T47D (cell line): ENCODE data around the gene KMO.

ENCODE experiments used
- DNase-seq, 2 experiments: peaks; one replicate each; pipeline versions ENCODE4 v3.0.0 to v3.0.0-alpha.2; 2011 to 2012; ENCODE audit warnings: low read depth in 1 of 2, low spot score in 1 of 2
- JUND ChIP-seq: IDR thresholded peaks from 2 replicates; pipeline ENCODE4 v1.6.1; 2012; ENCODE audit warnings: low read depth
- in situ Hi-C: cut with HindIII; loops from 2 replicates; pipeline ENCODE4 v1.10.0; 2016; ENCODE audit warnings: low sequenced_read_pairs, low pct_unique_long_range_greater_than_20kb

Gene KMO

DNA sequence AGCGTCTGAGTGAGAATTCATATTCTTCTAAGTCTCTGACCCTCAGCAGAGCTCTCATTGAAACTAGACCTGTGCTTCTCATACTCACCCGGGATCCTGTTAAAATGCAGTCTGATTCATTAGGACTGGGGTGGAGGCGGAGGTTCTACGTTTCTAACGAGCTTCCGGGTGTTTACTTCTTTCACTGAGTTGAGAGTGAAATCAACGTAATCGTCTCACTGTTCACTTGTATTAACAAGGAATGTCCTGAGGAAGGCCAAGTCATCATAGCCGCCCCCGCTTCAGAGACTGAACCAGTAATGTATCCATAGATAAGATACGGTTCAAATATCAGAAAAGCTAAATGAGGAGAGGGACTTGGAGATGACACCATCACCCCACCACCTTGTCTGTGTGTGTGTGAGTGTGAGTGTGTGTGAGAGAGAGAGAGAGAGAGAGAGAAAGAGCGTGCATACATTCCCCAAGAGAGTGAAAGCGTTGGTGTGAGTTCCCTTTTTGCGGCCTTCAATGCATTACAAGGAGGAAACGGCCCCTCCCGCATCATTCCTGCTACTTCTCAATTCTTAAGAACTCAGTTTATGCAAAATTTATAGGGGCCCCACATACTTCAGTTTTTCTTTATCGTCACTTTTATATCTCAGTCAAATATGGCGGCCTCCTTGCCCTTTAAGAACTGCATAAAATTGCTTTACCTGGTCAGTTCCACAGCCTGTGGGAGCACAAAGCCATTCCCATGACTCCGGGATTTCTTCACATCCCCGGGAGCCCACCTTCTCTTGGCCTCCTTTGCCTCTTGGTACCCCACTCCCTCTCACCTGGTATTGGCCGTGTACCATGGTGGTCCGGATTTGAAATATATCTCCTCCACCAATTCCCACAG is 19.8 kb downstream of the KMO start:
- in situ Hi-C loops = no loop called here

DNA sequence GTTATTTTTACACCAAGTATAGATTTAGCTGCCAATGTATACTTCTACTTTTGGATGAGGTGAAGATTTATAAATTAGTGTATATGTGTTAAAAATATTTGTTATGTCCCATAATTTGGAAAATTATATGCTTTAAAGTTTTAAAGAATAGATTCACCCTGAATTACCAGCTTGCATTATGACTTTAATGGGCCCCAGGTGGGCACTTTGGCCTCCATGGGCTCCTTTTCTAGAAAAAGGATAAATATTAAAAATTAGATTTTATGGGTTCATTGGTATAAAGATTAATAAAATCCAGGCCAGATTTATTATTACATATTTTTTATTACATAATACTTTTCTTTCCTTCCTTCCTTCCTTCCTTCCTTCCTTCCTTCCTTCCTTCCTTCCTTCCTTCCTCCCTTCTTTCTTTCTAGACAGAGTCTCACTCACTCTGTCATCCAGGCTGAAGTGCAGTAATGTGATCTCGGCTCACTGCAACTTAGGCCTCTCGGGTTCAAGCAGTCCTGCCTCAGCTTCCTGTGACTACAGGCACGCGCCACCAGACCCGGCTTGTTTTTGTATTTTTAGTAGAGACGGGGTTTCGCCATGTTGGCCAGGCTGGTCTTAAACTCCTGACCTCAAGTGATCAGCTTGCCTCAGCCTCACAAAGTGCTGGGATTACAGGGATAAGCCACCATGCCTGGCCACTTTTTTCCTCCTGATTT is 21.9 kb downstream of the KMO start:
- TF ChIP-seq JUND = no peak
- DNase-seq = no peak
- in situ Hi-C loops = no loop called here

More for the DNA sequence above, 19.8 kb downstream of the KMO start:
- DNase-seq = no peak
- TF ChIP-seq JUND = no peak

DNA sequence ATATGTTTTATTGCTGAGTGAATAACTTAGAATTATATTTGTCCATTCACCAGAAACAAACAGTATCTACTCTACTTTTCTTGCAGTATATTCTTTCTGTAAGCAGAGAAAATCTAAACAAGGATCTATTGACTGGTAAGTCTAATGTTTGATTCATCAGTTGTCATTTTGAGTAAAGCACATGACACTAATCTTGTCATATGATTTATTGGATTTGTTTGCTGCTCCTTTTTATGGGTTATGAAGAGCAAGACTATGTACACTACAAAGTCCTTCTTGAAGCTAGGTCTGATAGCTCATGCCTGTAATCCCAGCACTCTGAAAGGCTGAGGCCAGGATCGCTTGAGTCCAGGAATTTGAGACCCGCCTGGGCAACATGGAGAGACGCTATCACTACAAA is 23.3 kb downstream of the KMO start:
- no peak for TF ChIP-seq JUND
- DNase-seq = no peak
- in situ Hi-C loops = no loop called here

DNA sequence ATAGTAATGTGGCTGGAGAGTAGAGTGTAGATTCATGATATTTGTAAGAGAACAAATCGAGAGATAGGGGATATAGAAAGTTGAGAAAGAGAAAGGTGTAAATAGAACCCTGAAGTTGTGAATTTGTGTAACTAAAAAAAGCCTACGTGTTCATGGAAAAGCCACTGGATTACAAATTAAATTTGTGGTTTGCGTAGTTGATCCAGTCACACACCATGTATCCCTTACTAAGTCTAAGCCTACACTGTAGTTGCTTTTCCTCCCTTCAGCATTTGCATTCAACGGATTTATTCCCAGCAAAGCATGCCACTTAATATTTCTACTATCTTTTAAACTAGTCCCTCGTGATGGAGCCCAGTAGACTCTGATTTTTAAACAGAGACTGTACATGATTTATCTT is 24.9 kb downstream of the KMO start:
- no peak for TF ChIP-seq JUND
- DNase-seq = no peak
- in situ Hi-C loops = no loop called here

DNA sequence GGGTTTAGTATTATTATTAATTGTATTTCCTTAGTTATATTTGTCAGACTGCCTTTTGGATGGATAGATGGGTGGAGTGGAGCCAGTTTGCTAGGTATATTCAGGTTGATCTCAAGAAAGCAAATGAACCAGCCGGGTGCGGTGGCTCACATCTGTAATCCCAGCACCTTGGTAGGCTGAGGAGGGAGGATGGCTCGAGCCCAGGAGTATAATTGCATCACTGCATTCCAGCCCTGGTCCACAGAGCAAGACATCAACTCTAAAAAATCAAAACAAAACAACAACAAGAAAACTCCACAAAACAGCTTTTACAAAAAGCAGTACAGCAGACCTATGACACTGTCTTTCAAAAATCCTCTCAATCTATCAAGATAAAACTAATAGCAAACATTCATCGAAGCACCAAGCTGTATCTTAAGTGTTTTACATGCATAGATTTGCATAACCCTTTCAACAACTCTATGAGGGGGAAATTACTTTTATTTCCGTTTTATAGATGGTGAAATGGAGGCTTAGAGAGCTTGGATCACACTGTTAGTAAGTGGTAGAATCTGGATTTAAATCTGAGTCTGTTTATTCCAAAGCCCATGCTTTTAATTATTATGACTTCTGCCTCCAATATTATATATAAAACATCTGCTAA is 25.5 kb downstream of the KMO start:
- in situ Hi-C loops = no loop called here
- no peak for TF ChIP-seq JUND

DNA sequence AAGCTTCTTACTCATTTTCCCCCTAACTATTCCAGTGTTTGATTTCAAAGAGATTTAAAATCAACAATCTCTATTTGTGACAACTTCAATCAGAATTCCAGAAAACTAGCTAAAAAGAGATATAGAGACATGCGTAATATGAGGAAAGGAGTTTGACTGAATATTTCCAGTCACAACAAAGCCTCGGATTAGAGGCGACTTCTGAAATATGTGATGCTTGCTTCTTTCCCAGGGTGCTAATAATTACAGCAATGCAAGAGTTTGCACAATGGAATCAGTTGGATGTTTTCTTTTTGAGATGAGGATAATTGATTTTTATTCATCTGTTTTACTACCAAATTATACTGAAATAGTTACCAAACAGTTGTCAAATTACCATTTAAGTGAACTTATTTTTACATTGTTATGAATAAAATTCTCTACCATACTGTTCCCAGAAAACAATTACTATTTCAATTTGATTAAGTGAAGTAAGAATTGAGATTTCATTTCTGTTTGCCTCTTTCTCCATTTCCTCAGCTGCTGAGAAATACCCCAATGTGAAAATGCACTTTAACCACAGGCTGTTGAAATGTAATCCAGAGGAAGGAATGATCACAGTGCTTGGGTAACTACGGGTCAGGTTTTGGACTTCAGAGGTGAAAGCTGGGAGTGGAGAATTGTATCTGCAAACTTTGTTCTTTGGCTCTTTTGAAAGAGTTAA is 28.1 kb downstream of the KMO start:
- no peak for TF ChIP-seq JUND
- no peak for DNase-seq
- in situ Hi-C loops = no loop called here

More for the DNA sequence above, 25.5 kb downstream of the KMO start:
- DNase-seq = no peak

DNA sequence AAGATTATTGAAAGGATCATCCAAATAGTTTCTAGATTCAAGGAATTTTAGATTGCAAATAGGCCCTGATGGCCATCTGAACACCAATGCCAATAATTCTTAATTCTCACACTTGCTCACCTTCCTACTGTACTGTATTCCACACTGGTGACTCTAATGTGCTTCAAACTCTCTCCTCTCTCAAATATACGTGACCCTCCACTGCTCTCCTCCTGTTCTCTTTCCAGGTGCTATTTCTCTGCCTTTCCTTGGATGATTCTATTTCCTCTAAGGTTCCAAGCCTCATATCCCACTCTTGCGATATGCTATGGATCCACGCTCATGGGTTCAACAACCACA is 28.6 kb downstream of the KMO start:
- no peak for DNase-seq
- in situ Hi-C loops = no loop called here
- TF ChIP-seq JUND = no peak

DNA sequence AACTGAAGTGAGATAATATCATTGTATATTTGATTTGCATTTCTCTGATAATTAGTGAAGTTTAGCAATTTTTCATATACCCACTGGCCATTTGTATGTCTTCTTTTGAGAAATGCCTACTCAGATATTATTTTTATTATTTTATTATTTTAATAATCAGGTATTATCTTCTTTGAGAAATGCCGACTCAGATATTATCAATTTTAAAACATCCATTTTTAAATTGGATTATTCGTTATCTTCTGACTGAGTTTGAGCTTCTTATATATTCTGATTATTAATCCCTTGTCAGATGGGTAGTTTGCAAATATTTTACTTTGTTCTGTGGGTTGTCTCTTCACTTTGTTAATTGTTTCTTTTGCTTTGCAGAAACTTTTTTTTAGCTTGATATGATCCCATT is 37.7 kb downstream of the KMO start:
- no peak for DNase-seq
- in situ Hi-C loops = no loop called here
- TF ChIP-seq JUND = no peak

DNA sequence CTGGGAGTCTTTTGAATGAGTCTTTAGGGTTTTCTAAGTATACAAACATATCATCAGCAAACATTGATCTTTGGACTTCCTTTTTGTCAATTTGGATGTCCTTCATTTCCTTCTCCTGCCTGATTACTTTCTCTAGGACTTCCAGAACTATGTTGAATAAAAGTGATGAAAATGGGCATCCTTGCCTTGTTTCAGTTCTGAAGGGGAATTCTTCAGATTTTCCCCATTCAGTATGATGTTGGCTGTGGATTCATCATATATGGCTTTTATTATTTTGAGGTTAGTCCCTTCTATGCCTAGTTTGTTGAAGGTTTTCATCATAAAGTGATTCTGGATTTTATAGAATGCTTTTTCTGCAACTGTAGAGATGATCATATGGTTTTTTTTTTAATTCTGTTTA is 42.0 kb downstream of the KMO start:
- DNase-seq = no peak
- in situ Hi-C loops = no loop called here
- no peak for TF ChIP-seq JUND

DNA sequence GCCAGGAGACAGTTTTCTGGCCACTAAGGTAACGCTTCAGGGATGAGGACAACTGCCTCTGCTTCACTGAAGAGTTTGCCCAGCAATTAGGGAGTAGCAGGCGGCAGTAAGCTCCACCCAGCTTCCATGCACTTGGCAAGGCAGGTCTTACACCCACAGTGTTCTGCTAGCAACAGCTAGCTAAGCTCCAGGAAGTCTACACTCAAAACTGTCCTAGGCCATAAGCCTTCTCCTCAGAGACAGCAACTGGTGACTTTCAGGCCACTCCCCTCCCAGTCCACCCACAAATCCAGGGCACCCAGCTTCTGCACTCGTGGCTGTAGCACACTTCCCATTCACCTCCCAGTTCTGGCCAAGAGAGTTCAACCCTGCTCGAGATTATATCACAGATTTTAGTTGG is 47.3 kb downstream of the KMO start:
- DNase-seq = peak in 1 of 2 experiments; percentile 61
- in situ Hi-C loops = no loop called here
- TF ChIP-seq JUND = no peak

DNA sequence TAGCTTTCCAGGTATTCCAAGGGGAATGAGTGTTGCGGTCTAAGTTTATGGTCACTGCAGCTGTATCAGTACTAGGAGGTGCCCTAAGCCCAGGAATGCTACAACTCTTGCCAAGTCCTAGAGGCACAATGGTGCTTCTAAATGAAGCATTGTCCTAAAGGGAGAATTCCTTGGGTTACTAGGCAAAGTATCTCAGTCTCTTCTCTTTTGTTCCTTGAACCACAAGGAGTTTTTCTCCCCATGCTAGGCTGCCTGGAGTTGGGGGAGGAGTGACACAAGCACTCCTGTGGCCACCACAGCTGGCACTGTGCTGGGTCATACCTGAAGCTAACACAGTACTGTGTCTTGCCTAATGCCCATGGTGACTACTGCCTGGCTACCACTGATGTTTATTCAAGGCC is 50.7 kb downstream of the KMO start:
- TF ChIP-seq JUND = no peak
- DNase-seq = peak in 1 of 2 experiments; percentile 82
- in situ Hi-C loops = no loop called here

DNA sequence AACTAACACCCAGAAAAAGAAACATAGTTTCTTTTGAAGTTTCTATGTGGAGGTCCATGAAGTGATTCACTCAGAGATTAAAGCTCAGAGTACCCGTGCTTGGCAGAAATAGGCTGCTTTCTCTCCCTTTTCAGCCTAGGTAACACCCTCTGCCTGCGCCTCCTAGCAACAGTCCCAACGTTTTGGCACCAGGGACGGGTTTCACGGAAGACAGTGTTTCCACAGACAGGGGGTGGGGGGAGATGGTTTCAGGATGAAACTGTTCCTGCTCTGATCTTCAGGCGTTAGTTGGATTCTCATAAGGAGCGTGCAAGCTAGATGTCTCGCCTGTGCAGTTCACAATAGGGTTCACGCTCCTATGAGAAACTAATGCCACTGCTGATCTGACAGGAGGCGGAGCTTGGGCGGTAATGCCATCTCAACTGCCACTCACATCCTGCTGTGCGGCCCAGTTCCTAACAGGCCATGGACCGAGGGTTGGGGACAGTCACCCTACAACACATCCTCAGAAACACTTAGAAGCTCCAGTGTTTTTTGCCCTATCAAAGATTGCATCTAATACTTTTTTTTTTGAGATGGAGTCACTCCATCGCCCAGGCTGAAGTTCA is 54.8 kb downstream of the KMO start:
- peak in 1 of 2 experiments; percentile 33 for DNase-seq
- no peak for TF ChIP-seq JUND
- in situ Hi-C loops = no loop called here
